ENCODE measurements around the gene FRMPD4.

DNA sequence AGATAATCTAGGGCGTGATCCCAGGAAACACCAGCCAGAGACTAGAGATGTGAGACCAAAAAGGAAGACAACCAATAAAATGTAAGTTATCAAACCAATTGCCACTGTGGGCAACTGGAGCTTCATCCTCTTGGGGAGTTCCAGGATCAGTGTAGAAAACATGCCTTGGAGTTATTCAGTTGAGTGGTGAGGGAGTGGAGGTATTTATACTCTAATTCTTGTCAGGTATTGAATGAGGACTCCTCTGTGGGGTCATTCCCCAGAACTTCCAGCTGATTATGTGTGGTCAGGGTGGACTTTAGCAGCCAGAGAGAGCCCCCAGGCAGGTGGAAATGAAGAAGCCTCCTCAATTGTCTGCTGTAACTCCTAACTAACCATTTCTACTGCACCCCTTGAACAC lies 509.0 kb downstream of the FRMPD4 start:
- TF ChIP-seq, protein P1, sequence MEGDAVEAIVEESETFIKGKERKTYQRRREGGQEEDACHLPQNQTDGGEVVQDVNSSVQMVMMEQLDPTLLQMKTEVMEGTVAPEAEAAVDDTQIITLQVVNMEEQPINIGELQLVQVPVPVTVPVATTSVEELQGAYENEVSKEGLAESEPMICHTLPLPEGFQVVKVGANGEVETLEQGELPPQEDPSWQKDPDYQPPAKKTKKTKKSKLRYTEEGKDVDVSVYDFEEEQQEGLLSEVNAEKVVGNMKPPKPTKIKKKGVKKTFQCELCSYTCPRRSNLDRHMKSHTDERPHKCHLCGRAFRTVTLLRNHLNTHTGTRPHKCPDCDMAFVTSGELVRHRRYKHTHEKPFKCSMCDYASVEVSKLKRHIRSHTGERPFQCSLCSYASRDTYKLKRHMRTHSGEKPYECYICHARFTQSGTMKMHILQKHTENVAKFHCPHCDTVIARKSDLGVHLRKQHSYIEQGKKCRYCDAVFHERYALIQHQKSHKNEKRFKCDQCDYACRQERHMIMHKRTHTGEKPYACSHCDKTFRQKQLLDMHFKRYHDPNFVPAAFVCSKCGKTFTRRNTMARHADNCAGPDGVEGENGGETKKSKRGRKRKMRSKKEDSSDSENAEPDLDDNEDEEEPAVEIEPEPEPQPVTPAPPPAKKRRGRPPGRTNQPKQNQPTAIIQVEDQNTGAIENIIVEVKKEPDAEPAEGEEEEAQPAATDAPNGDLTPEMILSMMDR (IDR thresholded peaks at IDR 0.05): no peak
- TF ChIP-seq ZFX (IDR thresholded peaks at IDR 0.05; ENCODE audit: borderline replicate concordance): no peak

Measured in 22Rv1 (cell line).